ENCODE results near the gene EIF4EBP3. TPM values are rescaled to one million over a fixed set of nuclear protein-coding genes. Genes with fewer than 3 reads are reported as not detected.

EIF4EBP3 gene
- polyA plus RNA-seq, 1 of the 3 experiments (the other 2 are of a cell fraction) = 1.1 TPM

DNA sequence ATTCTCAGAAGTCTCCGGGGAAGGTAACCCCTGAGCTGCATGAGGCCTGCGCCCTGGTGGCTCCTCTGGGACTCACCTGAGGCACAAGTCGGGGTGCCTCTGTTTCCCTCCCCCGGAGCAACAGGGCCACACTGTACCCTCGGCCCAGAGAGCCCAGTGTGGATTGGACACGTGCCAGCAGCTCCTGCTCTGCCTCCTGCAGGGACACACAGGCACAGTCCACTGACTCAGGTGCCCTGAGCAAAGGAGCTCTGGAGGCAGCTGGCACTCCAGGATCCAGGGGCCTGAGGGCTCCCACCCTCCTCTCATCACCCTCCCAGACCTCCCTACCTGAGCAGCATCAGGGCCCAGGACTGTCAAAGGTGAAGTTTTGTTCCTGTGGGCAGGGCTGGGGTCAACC, 46.7 kb downstream of the EIF4EBP3 start (continued):
- no peak for TF ChIP-seq MAX (IDR thresholded peaks at IDR 0.05; ENCODE audit: low read depth)
- no peak for TF ChIP-seq TEAD4 (IDR thresholded peaks at IDR 0.05; ENCODE audit: borderline replicate concordance, insufficient read depth)
- no peak for TF ChIP-seq MEF2A (IDR thresholded peaks at IDR 0.05; ENCODE audit: borderline replicate concordance, low read depth)

- H3K4me1 ChIP-seq (ENCODE audit: control insufficient read depth in 1 of 2, insufficient read depth in 2 of 2, low read depth in 1 of 2, low read length in 1 of 2) = peaks cover 0 to 3% of the 10 kb centered on the region in 2 experiments; a peak in 1 of 4 replicates
- no peaks in the 10 kb centered on the region for H3F3A ChIP-seq (replicated peaks; ENCODE audit: insufficient read depth)
- H2AFZ ChIP-seq (ENCODE audit: low read depth) = no peak overlapping the region; the same call in 1 of the 2 replicates
- no peak overlapping the region for H3K4me3 ChIP-seq (ENCODE audit: low read depth in 2 of 2, low read length in 1 of 2)
- no peak overlapping the region for H3K4me2 ChIP-seq
- H3K27ac ChIP-seq (ENCODE audit: low read depth in 2 of 2, low read length in 1 of 2) = no peak overlapping the region
- H3K27me3 ChIP-seq (ENCODE audit: insufficient read depth) = no peaks in the 10 kb centered on the region
- POLR2A ChIA-PET = no interaction called here
- no peaks in the 10 kb centered on the region for H3K9me3 ChIP-seq
- H3K79me2 ChIP-seq (ENCODE audit: insufficient read depth) = no peaks in the 10 kb centered on the region
- no peak for DNase-seq
- no peaks in the 10 kb centered on the region for H4K20me1 ChIP-seq (ENCODE audit: insufficient read depth)
- H3K36me3 ChIP-seq (replicated peaks in 1 of 2; ENCODE audit: control insufficient read depth in 1 of 2, insufficient read depth in 2 of 2, low read length in 1 of 2) = no peaks in the 10 kb centered on the region
- TF ChIP-seq SIN3A (IDR thresholded peaks at IDR 0.05; ENCODE audit: borderline replicate concordance, low read depth, low read length) (no peak), REST (IDR thresholded peaks at IDR 0.05; ENCODE audit: low read depth, low read length) (no peak), EZH2phosphoT487 (IDR thresholded peaks at IDR 0.05; ENCODE audit: borderline replicate concordance, low read depth) (no peak), MEF2A (IDR thresholded peaks at IDR 0.05; ENCODE audit: borderline replicate concordance, low read depth) (no peak), POLR2AphosphoS5 (IDR thresholded peaks at IDR 0.05; ENCODE audit: low read depth, low read length) (no peak), TCF12 (IDR thresholded peaks at IDR 0.05) (no peak), GABPA (IDR thresholded peaks at IDR 0.05; ENCODE audit: low read depth) (no peak), JUND (IDR thresholded peaks at IDR 0.05) (no peak), ELF1 (IDR thresholded peaks at IDR 0.05) (no peak), IRF3 (IDR thresholded peaks at IDR 0.05; ENCODE audit: low read depth, low read length) (no peak), TEAD4 (IDR thresholded peaks at IDR 0.05; ENCODE audit: borderline replicate concordance, insufficient read depth) (no peak), TAF1 (IDR thresholded peaks at IDR 0.05; ENCODE audit: borderline replicate concordance, low read depth, low read length) (no peak), NRF1 (IDR thresholded peaks at IDR 0.05; ENCODE audit: low read depth, low read length) (no peak), SMC3 (IDR thresholded peaks at IDR 0.05; ENCODE audit: low read depth, low read length) (no peak), CHD2 (IDR thresholded peaks at IDR 0.05; ENCODE audit: low read length, partially characterized antibody) (no peak), GATA2 (CRISPR knock-in tag; IDR thresholded peaks at IDR 0.05) (no peak)
- TF ChIP-seq, protein P1, sequence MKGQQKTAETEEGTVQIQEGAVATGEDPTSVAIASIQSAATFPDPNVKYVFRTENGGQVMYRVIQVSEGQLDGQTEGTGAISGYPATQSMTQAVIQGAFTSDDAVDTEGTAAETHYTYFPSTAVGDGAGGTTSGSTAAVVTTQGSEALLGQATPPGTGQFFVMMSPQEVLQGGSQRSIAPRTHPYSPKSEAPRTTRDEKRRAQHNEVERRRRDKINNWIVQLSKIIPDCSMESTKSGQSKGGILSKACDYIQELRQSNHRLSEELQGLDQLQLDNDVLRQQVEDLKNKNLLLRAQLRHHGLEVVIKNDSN (IDR thresholded peaks at IDR 0.05; ENCODE audit: borderline replicate concordance, low read depth) = no peak
- CTCF ChIA-PET = interaction anchor here (1.7 kb wide), 1 partner anchor 51 kb away, joined by 4 read pairs; no protein-coding TSS in a partner anchor
- no peaks in the 10 kb centered on the region for H3K9me2 ChIP-seq
- WGBS (ENCODE audit: low lambda C conversion rate) = 53% methylated on average over 5 of the region's 5 CpGs
- no peak overlapping the region for H3K9ac ChIP-seq
Observed at GRCh38 chr5:140595538-140596300, 48.3 kb downstream of the EIF4EBP3 start.
